ENCODE results near the gene FILIP1. TPM values are rescaled to one million over a fixed set of nuclear protein-coding genes. Genes with fewer than 3 reads are reported as not detected.

Gene FILIP1
- total RNA-seq, 2 donors from 2014 or later = 3.0 to 6.5 TPM

DNA sequence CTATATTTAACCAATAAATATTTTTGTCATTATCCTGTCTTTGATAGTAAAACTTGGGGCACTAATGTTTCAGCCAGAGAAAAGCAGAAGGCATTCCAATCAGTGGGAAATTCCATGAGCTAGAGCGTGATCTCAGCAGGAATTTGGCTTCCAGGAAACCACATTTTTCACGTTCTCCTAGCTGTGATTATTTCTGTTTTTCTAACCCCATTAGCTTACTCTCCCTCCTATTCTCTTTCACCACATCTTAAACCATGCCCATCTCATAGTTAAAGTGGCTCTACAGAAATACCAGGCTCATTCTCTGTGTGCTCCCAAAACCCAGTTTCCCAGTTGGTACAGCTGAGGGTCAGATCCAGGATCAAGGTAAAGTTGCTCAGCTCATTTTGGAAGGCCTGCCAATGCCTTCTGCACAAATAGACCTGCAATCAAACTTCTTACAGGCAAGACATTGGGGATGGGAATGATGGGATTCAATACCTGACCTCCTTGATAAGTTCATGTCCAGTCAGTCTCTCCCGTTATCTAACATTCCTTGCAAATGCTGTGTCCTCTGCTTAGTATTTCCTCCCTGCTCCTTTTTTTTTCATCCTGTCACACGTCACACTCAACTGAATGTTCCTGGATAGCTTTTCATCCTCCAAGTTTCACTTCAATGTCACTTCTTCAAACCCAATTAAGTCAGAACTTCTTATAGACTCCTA lies 175.9 kb downstream of the FILIP1 start:
- Histone ChIP-seq H3K9me3 (no peaks in the 10 kb centered on the region), H3K27ac (no peak overlapping the region), H3K4me3 (no peak overlapping the region), H3K4me1 (no peaks in the 10 kb centered on the region), H3K27me3 (no peaks in the 10 kb centered on the region), H3K36me3 (replicated peaks in 1 of 2; ENCODE audit: insufficient read depth in 1 of 2, low read depth in 2 of 2) (no peaks in the 10 kb centered on the region)
- DNase-seq (no peak), ATAC-seq (no peak)
- TF ChIP-seq, protein P1, sequence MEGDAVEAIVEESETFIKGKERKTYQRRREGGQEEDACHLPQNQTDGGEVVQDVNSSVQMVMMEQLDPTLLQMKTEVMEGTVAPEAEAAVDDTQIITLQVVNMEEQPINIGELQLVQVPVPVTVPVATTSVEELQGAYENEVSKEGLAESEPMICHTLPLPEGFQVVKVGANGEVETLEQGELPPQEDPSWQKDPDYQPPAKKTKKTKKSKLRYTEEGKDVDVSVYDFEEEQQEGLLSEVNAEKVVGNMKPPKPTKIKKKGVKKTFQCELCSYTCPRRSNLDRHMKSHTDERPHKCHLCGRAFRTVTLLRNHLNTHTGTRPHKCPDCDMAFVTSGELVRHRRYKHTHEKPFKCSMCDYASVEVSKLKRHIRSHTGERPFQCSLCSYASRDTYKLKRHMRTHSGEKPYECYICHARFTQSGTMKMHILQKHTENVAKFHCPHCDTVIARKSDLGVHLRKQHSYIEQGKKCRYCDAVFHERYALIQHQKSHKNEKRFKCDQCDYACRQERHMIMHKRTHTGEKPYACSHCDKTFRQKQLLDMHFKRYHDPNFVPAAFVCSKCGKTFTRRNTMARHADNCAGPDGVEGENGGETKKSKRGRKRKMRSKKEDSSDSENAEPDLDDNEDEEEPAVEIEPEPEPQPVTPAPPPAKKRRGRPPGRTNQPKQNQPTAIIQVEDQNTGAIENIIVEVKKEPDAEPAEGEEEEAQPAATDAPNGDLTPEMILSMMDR (IDR thresholded peaks at IDR 0.05) = no peak
- no peak for TF ChIP-seq POLR2A (IDR thresholded peaks at IDR 0.05)
- intact Hi-C loops (cut with DNase I) = no loop called here
- 69 to 77% methylated on average over 4 of the region's 4 CpGs for WGBS, 2 donors

DNA sequence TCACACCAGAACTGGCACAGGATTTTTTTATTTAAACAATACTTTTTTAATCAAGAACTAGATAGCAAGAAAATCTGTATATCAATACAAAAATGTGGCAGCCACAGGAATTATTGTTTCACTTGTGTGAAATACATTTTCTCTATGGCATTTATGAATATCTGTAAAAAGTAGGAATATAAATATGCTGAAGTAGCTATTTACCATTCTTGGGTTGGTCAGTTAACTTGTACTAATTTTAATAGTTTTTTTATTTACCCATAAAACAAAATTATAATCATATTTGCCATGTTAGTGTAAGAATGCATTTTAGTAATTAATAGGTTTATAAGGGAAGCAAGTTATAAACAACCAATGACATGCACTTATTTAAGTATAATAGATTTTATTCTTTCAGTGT lies 177.6 kb downstream of the FILIP1 start:
- Histone ChIP-seq H3K36me3 (replicated peaks in 1 of 2; ENCODE audit: insufficient read depth in 1 of 2, low read depth in 2 of 2) (no peaks in the 10 kb centered on the region), H3K4me3 (no peak overlapping the region), H3K9me3 (no peaks in the 10 kb centered on the region), H3K4me1 (no peaks in the 10 kb centered on the region), H3K27ac (no peak overlapping the region), H3K27me3 (no peaks in the 10 kb centered on the region)
- intact Hi-C loops (cut with DNase I) = no loop called here
- ATAC-seq = no peak
- no peak for DNase-seq
- TF ChIP-seq, protein P1 (IDR thresholded peaks at IDR 0.05) = no peak
- TF ChIP-seq POLR2A (IDR thresholded peaks at IDR 0.05) = no peak

DNA sequence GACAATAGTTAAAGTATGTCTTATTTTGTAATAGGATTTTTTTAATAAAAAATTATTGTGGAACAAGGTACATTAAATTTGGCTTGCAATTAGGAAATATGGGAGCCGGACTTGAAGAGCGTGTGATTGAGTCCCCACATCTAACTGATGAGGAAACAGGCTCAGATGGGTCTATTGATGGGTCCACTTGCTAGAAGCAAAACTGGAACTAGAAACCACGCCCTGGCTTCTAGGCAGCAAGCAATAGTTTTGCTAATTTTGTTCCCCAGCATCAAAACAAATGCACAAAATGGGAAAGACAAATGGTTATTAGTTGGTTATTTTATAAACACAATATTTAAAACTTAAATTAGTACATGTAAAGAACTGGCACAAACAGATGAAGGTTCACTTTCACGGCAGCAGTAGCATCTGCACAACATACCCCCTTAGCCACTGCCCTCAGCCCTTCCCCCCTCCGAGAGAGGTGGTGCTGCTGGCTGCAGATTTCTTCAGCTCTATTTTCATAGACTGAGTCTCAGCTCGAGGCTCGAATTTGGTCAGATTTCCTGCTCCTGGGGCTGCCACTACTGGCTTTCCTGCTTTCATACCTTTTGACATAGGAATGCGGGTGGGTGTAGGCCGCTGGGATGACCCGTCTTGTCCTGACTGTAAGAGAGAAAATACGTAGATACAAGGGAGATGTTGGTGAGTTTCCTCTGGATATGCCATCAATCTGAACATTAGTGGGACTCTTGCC lies 185.2 kb downstream of the FILIP1 start:
- 69 to 75% methylated on average over 11 of the region's 11 CpGs for WGBS, 2 donors
- H3K27ac ChIP-seq = no peak overlapping the region
- no peaks in the 10 kb centered on the region for H3K36me3 ChIP-seq (replicated peaks in 1 of 2; ENCODE audit: insufficient read depth in 1 of 2, low read depth in 2 of 2)
- H3K4me1 ChIP-seq = no peaks in the 10 kb centered on the region
- H3K4me3 ChIP-seq = no peak overlapping the region
- H3K9me3 ChIP-seq = no peaks in the 10 kb centered on the region
- ATAC-seq (no peak), DNase-seq (no peak)
- intact Hi-C loops (cut with DNase I) = no loop called here
- H3K27me3 ChIP-seq = no peaks in the 10 kb centered on the region
- TF ChIP-seq, protein P1 (IDR thresholded peaks at IDR 0.05) = no peak
- no peak for TF ChIP-seq POLR2A (IDR thresholded peaks at IDR 0.05)

DNA sequence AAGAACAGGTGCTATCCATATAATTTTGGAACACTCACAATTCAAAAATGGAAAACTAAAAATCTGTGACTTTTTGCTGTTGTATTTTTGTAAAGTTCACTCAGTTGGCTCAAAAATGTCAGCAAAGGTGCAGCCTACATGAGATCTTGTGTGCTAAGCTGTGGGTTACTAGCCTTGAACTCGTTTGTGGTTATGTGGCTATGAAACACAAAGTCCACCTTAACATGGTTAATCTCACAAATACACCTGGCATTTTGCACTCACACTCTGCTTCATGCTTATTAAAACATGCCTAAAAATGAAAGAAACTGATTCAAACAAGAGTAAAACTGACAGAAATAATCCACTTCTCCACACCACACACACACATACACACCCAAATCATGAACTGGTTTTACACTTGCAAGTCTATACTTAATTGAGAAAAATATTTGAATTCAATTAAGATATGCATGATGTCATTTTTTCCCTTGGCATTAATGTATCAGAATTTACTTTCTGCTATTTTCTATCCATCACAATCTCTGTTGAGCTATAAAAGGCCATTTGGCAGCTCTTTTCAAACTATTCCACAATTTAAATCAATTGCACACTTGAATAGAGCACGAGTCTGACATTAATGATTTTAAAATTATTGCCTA lies 186.1 kb downstream of the FILIP1 start:
- TF ChIP-seq POLR2A (IDR thresholded peaks at IDR 0.05) = no peak
- DNase-seq = no peak
- Histone ChIP-seq H3K4me3 (no peak overlapping the region), H3K9me3 (no peaks in the 10 kb centered on the region), H3K36me3 (replicated peaks in 1 of 2; ENCODE audit: insufficient read depth in 1 of 2, low read depth in 2 of 2) (no peaks in the 10 kb centered on the region), H3K27ac (no peak overlapping the region), H3K4me1 (no peaks in the 10 kb centered on the region), H3K27me3 (no peaks in the 10 kb centered on the region)
- WGBS, 2 donors = 37 to 39% methylated on average over 2 of the region's 2 CpGs
- intact Hi-C loops (cut with DNase I) = no loop called here
- ATAC-seq = no peak

DNA sequence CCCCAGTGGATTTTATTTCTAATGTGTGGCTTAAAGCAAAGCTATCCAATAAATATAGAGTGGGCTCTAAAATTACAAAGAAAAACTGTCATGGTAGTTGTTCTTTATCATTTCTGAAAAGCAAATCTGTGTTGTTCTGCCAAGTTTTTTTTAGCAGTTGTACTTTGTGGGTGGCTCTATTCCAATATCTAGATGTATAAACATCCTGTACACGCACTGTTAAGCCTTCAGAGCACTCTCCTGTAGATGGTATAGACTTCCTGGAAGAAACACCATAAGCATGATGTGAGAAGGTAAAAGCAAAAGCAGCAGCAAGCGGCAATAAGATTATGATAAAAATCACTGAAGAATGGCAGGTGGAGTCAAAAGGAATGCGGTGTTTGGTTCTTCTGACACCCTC lies 187.5 kb downstream of the FILIP1 start:
- no peak for DNase-seq
- Histone ChIP-seq H3K9me3 (no peaks in the 10 kb centered on the region), H3K4me1 (no peaks in the 10 kb centered on the region), H3K4me3 (no peak overlapping the region), H3K27ac (no peak overlapping the region), H3K36me3 (replicated peaks in 1 of 2; ENCODE audit: insufficient read depth in 1 of 2, low read depth in 2 of 2) (no peaks in the 10 kb centered on the region), H3K27me3 (no peaks in the 10 kb centered on the region)
- 63 to 67% methylated on average over 3 of the region's 3 CpGs for WGBS, 2 donors
- intact Hi-C loops (cut with DNase I) = no loop called here
- TF ChIP-seq, protein P1 (IDR thresholded peaks at IDR 0.05) = no peak
- no peak for TF ChIP-seq POLR2A (IDR thresholded peaks at IDR 0.05)
- ATAC-seq = no peak

All from body of pancreas (tissue), 4 donors.